Epidermal melanocyte (primary cell): ENCODE results near the gene RARRES2.
"Not testable (repeated sequence)": the region's sequence is repeated elsewhere in the genome, so short reads cannot be mapped to it uniquely, and the experiment has no call there.

Source experiments
- DNase-seq: peaks from one replicate; pipeline ENCODE4 v3.0.0; 2011; ENCODE audit warnings: low spot score; ENCODE audit not compliant: insufficient read length

Gene RARRES2

DNA sequence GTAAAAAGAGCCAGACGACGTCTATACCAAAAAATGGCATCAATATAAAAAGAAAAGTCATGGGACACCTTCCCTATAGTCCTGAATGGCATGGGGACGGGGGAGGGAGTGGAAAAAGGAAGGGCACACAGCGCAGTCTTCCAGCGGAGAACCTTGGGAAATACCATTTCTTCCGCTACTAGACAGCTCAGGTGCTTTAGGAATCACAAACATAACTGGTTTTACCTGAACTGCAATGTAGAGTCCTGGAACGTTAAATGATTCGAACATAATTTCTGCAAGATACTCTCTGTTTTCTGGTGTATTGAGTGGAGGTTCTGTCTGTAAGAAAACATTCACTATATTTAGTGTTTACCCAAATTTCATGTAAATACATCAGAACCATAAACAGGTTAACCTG lies 46.4 kb downstream of the RARRES2 start:
- not testable (repeated sequence) for DNase-seq

DNA sequence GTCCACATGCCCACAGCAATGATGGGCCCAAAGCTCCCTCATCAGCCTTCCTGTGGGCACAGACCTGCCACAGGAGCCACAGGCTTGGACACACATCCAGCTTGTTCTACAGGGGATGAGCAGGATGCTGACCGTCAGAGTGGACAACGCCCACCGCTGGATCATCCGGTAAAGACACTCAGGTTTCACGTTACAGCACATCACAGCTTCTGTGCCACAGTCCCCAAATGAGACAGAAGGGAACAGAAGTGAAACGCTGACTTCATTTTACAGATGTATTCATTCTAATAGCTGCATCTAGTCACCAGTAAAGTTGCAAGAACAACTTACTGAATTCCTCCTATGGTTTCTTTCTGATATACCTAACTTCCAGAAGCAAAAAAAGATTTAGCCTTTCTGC lies 51.1 kb downstream of the RARRES2 start:
- DNase-seq, result not testable (repeated sequence)

DNA sequence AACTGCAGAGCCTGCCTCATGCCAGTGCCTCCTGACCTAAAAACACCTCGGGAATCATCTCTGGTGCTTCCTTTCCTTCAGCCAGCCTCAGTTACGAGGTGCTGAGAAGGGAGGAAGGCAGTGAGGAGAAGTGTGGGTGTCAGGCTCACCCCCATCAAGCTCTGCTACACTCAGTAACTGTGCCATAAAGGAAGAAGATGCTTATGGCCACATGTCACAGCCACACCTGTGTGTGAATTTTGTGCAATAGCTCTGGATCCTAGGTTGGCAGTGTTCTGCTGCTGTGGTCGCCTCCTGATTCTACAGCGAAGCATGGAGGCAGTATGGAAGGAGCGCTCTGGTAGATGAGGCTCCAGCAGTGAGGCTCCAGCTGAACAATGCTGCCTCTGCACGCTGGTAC lies 52.6 kb downstream of the RARRES2 start:
- DNase-seq, result not testable (repeated sequence)
